ENCODE data around the gene MNX1.

Gene MNX1

GRCh38 chr7:157032644-157033482, 22.4 kb upstream of the MNX1 start:
- no peak for DNase-seq (ENCODE audit: low read depth in 2 of 2)

GRCh38 chr7:157032128-157032527, 21.7 kb upstream of the MNX1 start:
- no peak for DNase-seq (ENCODE audit: low read depth in 2 of 2)

GRCh38 chr7:157028199-157028903, 17.9 kb upstream of the MNX1 start:
- no peak for DNase-seq (ENCODE audit: low read depth in 2 of 2)

- no peak for DNase-seq (ENCODE audit: low read depth in 2 of 2)
These were observed 17.2 kb upstream of the MNX1 start for GRCh38 chr7:157027568-157028198.

DNA sequence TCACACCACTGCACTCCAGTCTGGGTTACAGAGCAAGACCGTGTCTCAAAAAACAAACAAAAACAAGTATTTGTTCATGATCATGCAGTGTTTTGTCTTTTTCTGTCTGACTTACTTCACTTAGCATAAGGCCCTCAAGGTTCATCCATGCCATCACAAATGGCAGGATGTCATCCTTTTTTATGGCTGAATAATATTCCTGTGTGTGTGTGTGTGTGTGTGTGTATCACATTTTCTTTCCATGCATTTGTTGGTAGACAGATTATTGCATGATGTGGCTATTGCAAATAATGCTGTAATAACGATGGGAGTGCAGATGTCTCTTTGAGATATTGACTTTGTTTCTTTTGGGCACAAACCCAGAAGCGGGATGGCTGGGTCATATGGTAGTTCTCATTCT, 14.3 kb upstream of the MNX1 start:
- DNase-seq (ENCODE audit: low read depth in 2 of 2): no peak

DNA sequence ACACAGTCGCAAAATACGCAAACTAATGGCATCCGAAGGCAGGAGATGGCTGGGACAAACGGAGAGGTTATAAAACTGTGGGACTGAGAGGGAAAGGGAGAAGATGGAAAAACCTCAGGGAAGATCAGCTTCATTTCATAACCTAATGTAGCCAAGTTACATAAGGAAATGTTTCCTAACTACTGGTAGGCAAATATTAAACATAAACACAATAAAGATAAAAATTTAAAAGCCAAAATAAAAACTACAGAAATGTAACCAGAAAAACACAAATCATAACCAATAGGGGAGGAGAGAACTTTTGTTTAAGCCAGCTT, 13.1 kb upstream of the MNX1 start:
- no peak for DNase-seq (ENCODE audit: low read depth in 2 of 2)

- DNase-seq (ENCODE audit: low read depth in 2 of 2): no peak
These were observed 12.5 kb upstream of the MNX1 start for GRCh38 chr7:157022681-157023588.

DNA sequence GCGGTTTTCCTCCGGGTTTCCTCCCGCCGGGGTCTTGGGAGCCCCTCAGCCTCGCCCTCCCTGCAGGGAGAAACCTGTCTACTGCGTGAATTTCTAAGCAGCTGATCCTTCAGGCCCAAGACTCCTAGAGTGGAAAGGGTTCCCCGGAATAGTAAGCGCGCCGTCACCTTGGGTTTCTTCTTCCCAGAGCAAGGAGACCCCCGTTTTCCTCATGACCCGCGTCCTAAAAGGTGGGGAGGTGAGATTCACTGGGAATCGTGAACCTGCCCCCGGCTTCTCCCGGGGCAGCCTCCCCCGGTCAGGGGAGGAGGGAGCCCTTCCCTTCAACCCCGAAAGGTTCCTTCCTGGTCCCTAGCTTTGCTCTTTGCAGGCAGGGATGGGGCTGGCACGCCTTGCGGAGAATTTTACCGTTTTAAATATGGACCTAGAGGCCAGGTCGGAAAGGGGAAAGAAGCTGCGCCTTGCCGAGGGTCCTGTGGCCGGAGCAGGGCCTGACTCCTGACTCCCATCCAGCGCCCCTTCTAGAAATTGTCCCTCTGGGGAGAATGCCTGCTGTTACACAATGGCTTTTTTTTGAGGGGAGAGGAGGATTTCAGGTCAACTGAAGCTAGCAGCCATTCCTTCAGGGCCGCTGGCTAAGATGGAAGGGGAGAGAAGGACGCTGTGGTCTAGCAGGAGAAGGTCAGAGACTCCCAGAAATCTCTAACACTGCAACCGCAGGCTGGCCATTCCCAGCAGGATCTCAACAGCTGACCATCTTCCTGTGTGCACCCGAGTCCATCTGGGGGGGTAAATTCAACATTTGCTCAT, 11.6 kb upstream of the MNX1 start:
- DNase-seq (ENCODE audit: low read depth in 2 of 2): no peak

GRCh38 chr7:157021071-157021870, 10.8 kb upstream of the MNX1 start:
- DNase-seq (ENCODE audit: low read depth in 2 of 2): no peak

GRCh38 chr7:157020514-157021070, 10.1 kb upstream of the MNX1 start:
- DNase-seq (ENCODE audit: low read depth in 2 of 2): no peak

DNA sequence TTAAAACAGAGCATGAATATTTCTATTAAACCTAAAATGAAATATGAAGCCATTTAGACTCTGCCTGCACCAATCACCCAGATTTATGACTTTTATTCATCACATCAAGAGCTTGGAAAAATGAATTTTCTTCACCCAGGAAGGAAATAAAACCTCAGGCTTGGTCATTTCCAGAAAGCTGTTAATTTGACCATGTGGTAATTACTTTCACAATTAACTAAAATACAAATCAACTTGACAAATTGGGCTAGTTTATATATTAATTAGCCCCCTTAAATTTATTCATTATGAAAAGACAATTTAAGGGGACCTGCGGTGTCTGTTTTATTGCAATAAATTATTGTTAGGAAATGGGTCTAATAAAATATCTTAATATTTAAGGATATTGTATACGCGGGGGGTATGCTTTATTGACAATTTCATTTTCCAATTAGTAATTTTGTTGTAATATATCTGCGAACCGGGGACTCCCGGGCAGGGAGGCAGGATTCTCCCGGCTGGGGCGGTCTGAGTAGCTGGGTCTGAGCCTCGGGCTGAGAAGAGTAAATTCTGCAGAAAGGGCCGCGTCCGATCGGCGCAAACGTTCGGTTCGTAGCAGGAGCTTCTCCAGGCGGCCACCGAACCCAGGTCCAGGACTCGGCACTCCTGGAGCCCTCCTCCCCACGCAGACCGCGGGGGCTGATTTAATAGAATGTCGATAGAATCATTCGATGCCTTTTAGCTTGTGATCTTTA, 9.4 kb upstream of the MNX1 start:
- DNase-seq (ENCODE audit: low read depth in 2 of 2): no peak

- DNase-seq (ENCODE audit: low read depth in 2 of 2): no peak
These were observed 8.6 kb upstream of the MNX1 start for GRCh38 chr7:157018997-157019608.

DNA sequence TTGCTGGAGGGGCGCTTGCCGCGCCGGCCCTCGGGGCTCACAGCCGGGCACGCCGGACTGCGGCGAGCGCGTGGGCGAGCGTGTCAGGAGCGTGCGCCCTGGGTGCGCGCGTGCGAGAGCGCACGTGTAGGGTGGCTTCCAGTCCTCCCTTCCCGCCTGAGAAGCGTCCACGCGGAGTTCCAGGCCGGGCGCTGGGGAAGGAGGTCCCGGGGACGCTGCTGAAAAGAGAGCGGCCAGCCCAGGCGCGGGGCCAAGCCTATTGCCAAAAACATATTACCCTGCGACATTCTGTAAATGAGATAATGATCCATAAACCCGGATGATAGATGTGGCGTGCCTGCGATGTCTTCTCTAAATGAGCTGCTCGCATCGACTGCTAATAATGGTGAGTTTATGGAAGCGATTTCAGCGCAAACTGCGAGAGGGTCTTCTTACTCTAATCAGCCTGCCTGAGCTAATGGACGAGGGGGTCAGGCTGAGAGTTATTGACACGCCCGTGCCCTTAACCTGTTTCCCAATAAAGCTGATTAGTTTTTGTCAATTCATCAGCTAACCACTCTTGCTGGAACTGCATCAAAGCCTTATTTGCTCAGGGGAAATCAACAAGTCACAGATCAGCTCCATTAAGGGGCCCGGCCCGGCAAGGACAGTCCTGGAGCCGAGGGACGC, 8.0 kb upstream of the MNX1 start:
- DNase-seq (ENCODE audit: low read depth in 2 of 2): no peak

DNA sequence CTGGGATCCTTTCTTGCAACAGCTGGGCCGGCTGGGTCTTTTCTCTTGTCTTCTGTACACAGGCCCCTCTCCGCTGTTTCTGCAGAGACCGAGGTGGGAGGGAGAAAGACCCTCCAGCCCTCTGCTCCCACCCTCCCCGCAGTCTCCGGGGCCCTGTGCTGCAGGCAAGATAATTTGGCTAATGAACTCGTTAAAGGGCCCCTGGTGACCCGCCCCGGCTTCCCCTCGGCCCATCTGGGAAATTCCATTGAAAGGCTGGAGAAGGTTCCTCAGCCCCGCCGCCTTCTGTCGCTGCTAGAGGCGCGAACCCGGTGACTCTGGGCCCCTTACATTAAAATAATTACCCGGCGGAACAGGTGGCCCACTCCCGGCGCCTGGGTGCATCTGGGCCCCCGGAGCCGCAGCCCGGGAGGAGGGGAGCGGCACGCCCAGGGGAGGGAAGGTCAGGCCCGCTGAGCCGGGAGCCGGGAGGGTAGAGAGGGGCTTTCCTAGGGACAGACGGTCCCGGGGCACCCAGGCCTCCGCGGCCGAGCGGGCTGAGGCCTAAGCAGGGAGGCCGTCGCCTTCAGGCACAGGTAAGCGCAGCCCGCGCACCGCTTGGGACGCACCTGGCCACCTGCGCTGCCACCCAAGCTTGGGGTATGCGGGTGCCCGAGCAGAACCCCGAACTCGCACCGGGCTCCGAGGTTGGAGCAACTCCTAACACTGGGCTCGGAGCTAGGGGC, 7.3 kb upstream of the MNX1 start:
- DNase-seq (ENCODE audit: low read depth in 2 of 2): no peak

GRCh38 chr7:157017149-157017548, 6.7 kb upstream of the MNX1 start:
- DNase-seq (ENCODE audit: low read depth in 2 of 2): no peak

DNA sequence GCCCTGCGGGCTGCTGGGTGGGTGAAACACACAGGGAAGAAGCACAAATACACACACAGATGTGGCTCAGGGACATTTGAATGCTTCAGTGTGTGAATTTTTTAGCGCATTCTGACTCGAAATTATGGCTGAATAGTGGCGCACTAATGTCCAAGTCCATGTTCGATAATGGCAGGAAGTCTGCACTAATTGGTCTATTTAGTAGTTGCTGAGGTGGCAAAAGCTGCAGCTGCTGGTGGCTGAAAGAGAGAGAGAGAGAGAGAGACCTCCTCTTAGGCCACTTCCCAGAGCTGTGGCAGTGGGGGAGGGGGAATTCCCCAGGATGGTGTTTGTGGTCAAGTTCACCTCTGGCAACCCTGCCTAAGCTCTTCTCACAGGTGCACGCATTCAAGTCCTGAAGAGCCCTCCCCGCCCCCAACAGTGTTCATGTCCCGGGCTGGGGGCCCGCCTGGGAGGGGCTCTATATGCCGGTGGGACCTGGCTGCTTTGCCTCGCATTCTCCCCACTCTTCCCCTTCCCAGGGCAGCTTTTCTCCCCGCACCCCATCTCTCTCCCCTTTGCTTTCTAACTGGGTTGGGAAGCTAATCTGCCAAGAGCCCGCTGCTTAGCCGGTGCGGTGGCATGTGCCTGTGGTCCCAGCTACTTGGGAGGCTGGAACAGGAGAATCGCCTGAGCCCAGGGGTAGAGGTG, 6.0 kb upstream of the MNX1 start:
- no peak for DNase-seq (ENCODE audit: low read depth in 2 of 2)

- no peak for DNase-seq (ENCODE audit: low read depth in 2 of 2)
These were observed 5.5 kb upstream of the MNX1 start for GRCh38 chr7:157016024-157016351.

Measured in stimulated activated CD4-positive, alpha-beta T cell treated with anti-CD3 and anti-CD28 coated beads, Interleukin-1b, Interleukin-23, amount 100 ng/mL, for 1 hour (primary cell).